K562 (cell line): ENCODE data around the gene HSD3B7. TPM values are rescaled to one million over a fixed set of nuclear protein-coding genes. Genes with fewer than 3 reads are reported as not detected.

Experiments used
- ARHGAP35 ChIP-seq: fragments of 450-650 bp; IDR thresholded peaks from 2 replicates; pipeline ENCODE4 v1.6.1; 2018; ENCODE audit not compliant: partially characterized antibody
- C11orf30 ChIP-seq: fragments of 450-650 bp; IDR thresholded peaks from 2 replicates; pipeline ENCODE4 v1.6.1; 2016; ENCODE audit warnings: low read depth, mild to moderate bottlenecking
- EP400 ChIP-seq: fragments of 450-650 bp; IDR thresholded peaks from 2 replicates; pipeline ENCODE4 v1.6.1; 2017; ENCODE audit warnings: antibody characterized with exemption, mild to moderate bottlenecking, moderate library complexity
- ETV1 ChIP-seq: fragments of 450-650 bp; conservative IDR thresholded peaks from 2 replicates; pipeline ENCODE4 v1.6.1; 2016; ENCODE audit warnings: missing genetic modification characterization, control low read depth, low read depth, missing compliant biosample characterization
- GABPA ChIP-seq: fragments of 200-800 bp; sonication (Bioruptor generic); conservative IDR thresholded peaks from 2 replicates; pipeline ENCODE4 v1.6.1; 2016; ENCODE audit warnings: low read depth, missing genetic modification characterization, missing compliant biosample characterization
- HBP1 ChIP-seq: fragments of 450-650 bp; formaldehyde crosslinking; IDR thresholded peaks from 2 replicates; pipeline ENCODE4 v1.4.0; 2022; ENCODE audit warnings: missing genetic modification characterization
- HNRNPL ChIP-seq: fragments of 200-400 bp; formaldehyde crosslinking; IDR thresholded peaks from 2 replicates; pipeline ENCODE4 v1.6.1; 2017; ENCODE audit warnings: low read depth, mild to moderate bottlenecking, low read length
- ILK ChIP-seq: fragments of 450-650 bp; IDR thresholded peaks from 2 replicates; pipeline ENCODE4 v1.6.1; 2016; ENCODE audit warnings: missing genetic modification characterization, low read depth, mild to moderate bottlenecking, missing compliant biosample characterization, moderate library complexity, borderline replicate concordance
- JUNB ChIP-seq: fragments of 450-650 bp; formaldehyde crosslinking; conservative IDR thresholded peaks from 2 replicates; pipeline ENCODE4 v1.4.0; 2020; ENCODE audit warnings: mild to moderate bottlenecking
- KLF13 ChIP-seq: fragments of 450-650 bp; IDR thresholded peaks from 2 replicates; pipeline ENCODE4 v1.6.1; 2016; ENCODE audit warnings: missing genetic modification characterization, low read depth, mild to moderate bottlenecking, missing compliant biosample characterization, moderate library complexity, borderline replicate concordance
- MAX ChIP-seq: sonication (generic); formaldehyde crosslinking; IDR thresholded peaks from 2 replicates; pipeline ENCODE4 v1.9.0; 2022; ENCODE audit warnings: mild to moderate bottlenecking, missing genetic modification reagents
- NFXL1 ChIP-seq: fragments of 450-650 bp; formaldehyde crosslinking; IDR thresholded peaks from 2 replicates; pipeline ENCODE4 v1.4.0; 2021; ENCODE audit warnings: mild to moderate bottlenecking
- POLR2AphosphoS2 ChIP-seq: IDR thresholded peaks from 2 replicates; pipeline ENCODE4 v1.6.1; 2012; ENCODE audit warnings: low read length, improper control_type of control experiment
- POLR2B ChIP-seq: fragments of 450-650 bp; IDR thresholded peaks from 2 replicates; pipeline ENCODE4 v1.6.1; 2018; ENCODE audit warnings: low read depth; ENCODE audit not compliant: partially characterized antibody
- POU5F1 ChIP-seq: fragments of 150-350 bp; IDR thresholded peaks from 2 replicates; pipeline ENCODE4 v1.6.1; 2014; ENCODE audit warnings: borderline replicate concordance, low read length, low read depth, mild to moderate bottlenecking; ENCODE audit not compliant: partially characterized antibody
- RBM14 ChIP-seq: fragments of 200-400 bp; formaldehyde crosslinking; IDR thresholded peaks from 2 replicates; pipeline ENCODE4 v1.6.1; 2018; ENCODE audit warnings: low read depth, mild to moderate bottlenecking, low read length, moderate library complexity, borderline replicate concordance; ENCODE audit not compliant: insufficient read depth
- SMAD3 ChIP-seq: fragments of 450-650 bp; formaldehyde crosslinking; conservative IDR thresholded peaks from 2 replicates; pipeline ENCODE4 v1.4.0; 2020; ENCODE audit warnings: mild to moderate bottlenecking
- SMARCA4 ChIP-seq: fragments of 450-650 bp; IDR thresholded peaks from 2 replicates; pipeline ENCODE4 v1.6.1; 2016
- SMARCE1 ChIP-seq: fragments of 450-650 bp; IDR thresholded peaks from 2 replicates; pipeline ENCODE4 v1.7.1; 2016; ENCODE audit warnings: mild to moderate bottlenecking
- TAF1 ChIP-seq: IDR thresholded peaks from 2 replicates; pipeline ENCODE4 v1.6.1; 2011; ENCODE audit warnings: mild to moderate bottlenecking, low read length, moderate library complexity; ENCODE audit not compliant: insufficient read depth, control insufficient read depth, severe bottlenecking; ENCODE audit errors: extremely low read depth
- TEAD2 ChIP-seq: fragments of 450-650 bp; IDR thresholded peaks from 2 replicates; pipeline ENCODE4 v1.6.1; 2016; ENCODE audit warnings: missing genetic modification characterization, control low read depth, missing compliant biosample characterization
- TRIM24 ChIP-seq, 2 experiments: fragments of 450-650 bp; IDR thresholded peaks; 2 replicates each; pipeline ENCODE4 v1.6.1; 2016
- ZNF133 ChIP-seq: fragments of 250-450 bp; sonication (Bioruptor Pico); IDR thresholded peaks from 2 replicates; pipeline ENCODE4 v1.4.0; 2020; ENCODE audit warnings: mild to moderate bottlenecking
- ZNF224 ChIP-seq: sonication (generic); formaldehyde crosslinking; IDR thresholded peaks from 2 replicates; pipeline ENCODE4 v1.8.0; 2022; ENCODE audit warnings: mild to moderate bottlenecking, missing genetic modification reagents
- ZNF280B ChIP-seq: fragments of 250-450 bp; sonication (Bioruptor Pico); IDR thresholded peaks from 2 replicates; pipeline ENCODE4 v1.5.1; 2021; ENCODE audit warnings: mild to moderate bottlenecking
- ZNF41 ChIP-seq: fragments of 250-450 bp; sonication (Bioruptor Pico); conservative IDR thresholded peaks from 2 replicates; pipeline ENCODE4 v1.4.0; 2020; ENCODE audit warnings: mild to moderate bottlenecking
- polyA plus RNA-seq, 8 experiments: library from polyadenylated mRNA; depleted of rRNA in 4 of 8; stranded (reverse) in 5 of 8; unstranded in 3 of 8; fragments of >200 nt; fragmentation: Nextera tagmentation in 2 of 8; fragmentation: Illumina TruSeq in 1 of 8; extraction: Ambion mirVana in 2 of 8; extraction: Trizol in 1 of 8; gene quantifications; 2 replicates each; pipeline versions ENCODE4 v1.2.1 to v1.2.3, GENCODE V29; 2011 to 2014; ENCODE audit warnings: inconsistent platforms in 1 of 8, missing spikeins in 1 of 8
- total RNA-seq, 7 experiments: library from RNA; depleted of rRNA in 6 of 7; stranded (reverse); fragments of >200 nt in 6 of 7; fragmentation: Illumina TruSeq in 2 of 7; extraction: Trizol in 2 of 7; gene quantifications; 2 replicates each; pipeline versions ENCODE4 v1.2.1 to v1.2.3, GENCODE V29; 2011 to 2021; ENCODE audit warnings: low replicate concordance in 1 of 7

The HSD3B7 gene
- total and polyA plus RNA-seq, 9 of the 15 experiments (the other 6 are each of a cell fraction or from before 2014, with no cell fraction given) = 5.4 to 49.1 (median 23.0) TPM

DNA sequence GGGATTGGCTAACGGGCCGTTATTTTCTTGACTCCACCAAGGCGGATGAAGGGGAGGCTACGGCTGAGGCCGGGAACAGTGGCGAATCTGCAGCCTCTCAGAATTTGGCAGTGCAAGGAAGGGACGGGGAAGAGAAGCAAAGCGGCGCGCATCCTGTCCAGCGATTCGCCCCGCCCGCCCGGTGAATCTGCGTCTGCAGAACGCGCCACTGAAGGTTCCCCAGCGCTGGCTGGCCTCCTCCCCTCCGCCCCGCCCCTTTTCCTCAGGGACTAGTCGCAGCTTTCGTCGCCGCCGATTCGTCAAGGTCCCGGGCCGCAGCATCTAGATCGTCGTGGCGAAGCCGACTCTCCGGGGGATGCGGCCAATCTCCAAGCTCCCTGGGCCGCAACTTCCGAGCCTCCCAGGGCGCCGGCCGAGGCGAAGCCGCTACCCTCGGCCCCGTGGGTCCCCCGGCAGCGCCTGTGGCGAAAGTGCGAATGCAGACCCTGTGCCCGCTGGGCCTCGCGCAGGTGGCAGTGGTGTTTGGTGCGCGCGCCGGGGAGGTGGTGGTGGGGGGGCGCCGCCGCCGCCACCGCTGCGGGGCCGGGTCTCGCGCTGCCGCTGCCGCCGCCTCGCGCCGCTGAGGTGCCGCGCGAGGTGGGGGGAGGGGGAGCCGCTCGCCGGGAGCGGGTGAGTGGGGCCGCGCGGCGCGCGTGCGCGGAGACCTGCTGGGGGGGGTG lies 27.4 kb upstream of the HSD3B7 start, which contains the start of gene SETD1A (continued):
- TF ChIP-seq POLR2B (no peak), MAX (peak; percentile 73), JUNB (CRISPR knock-in tag) (no peak), KLF13 (peak; percentile 90), POLR2AphosphoS2 (peak; percentile 9; the same call in 1 of the 2 replicates), SMAD3 (0 out of 2 replicates have a peak, but pooled peaks have one; percentile 36), ZNF133 (no peak), ETV1 (peak; percentile 85), POU5F1 (no peak), HNRNPL (peak; percentile 82; the same call in 1 of the 2 replicates), GABPA (tag) (peak; percentile 84), C11orf30 (peak; percentile 98), NFXL1 (CRISPR knock-in tag) (no peak), TAF1 (peak; percentile 51), RBM14 (no peak), ZNF41 (no peak), ZNF280B (CRISPR knock-in tag) (no peak), SMARCE1 (no peak), TRIM24 (IDR thresholded peaks at IDR 0.05) (peak in 1 of 2 experiments; percentile 52; a peak in 1 of 4 replicates), TEAD2 (tag) (no peak; the same call in 1 of the 2 replicates), ZNF224 (CRISPR knock-in tag) (no peak), SMARCA4 (no peak), HBP1 (CRISPR knock-in tag) (no peak), EP400 (peak; percentile 98), ARHGAP35 (no peak), ILK (tag) (no peak)
